Globus pallidus (tissue), 1 donor: ENCODE measurements around the gene GPR84.

Experiments used
- DNase-seq: peaks from one replicate; pipeline ENCODE4 v3.0.0-alpha.2; 2015; ENCODE audit warnings: low spot score

The GPR84 gene

DNA sequence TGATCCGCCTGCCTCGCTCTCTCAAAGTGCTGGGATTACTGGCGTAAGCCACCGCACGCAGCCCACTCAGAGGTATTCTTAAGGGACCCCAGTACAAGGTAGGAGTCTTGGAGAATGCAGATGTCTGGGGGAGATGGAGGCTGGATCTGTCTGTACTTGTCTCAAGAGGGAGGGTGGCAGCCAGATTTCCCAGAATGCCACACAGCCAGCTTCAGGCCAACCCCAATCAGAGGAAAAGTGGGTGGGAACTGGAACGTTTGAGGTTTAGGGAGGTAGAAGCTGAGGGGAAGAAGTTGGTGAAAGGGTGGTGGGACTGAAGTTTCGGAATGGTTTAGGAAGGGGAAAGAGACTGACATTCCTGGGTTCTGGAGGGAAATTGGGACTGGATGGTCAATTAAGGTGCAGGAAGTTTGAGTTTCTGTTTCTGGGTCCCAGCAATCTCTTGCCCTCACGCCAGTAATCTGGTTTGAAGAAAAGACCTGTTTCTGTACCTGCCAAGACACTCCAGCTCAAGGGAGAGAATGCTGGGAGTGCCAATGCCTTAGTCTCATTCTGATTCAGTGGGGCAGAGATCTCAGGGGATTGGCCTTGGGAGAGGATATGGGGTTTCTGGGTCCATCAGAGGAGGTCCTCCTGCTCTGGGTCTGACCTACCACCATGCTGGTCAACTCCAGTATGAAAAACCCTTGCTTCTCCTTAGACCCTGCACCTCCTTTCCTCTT lies 28.4 kb upstream of the GPR84 start:
- no peak for DNase-seq

DNA sequence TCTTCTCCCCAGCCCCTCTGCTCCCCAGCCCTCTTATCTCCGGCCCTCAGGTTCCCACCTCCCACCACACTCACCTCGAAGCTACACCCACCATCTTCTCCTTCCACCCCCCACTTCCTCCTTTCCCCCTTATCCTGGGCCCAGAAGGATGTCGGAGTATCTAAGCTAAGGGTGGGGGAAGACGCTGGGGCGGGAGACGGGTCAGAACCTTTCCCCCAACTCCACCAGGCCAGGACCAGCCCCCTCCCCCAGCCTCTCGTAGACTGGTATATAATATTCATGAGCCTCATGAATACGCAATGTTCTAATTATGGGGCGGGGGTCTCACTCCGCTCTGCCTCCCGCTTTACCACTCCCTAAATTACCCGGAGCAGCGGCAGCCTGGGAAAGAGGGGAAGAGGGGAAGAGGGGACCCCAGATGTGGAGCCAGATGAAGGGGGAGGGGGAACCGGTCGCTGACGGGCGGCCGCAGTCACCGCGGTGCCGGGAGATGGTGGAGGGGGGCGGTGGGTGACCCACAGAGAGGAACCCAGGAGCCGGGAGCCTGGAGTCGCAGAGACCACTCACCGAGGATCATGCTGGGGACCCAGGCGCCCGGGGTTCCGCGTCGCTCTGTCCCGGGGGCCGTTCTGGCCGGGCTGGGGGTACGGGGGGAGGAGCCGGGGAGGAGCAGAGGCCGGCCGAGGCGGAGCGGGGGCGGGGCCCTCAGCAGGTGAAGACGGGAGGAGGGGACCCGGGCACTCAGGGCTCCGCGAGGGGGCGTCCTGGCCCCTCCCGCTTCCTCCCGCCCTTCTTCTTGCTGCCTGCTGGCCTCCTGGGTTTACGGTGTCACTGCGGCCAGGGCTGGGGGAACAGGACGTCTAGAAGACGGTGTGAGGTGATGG lies 26.6 kb upstream of the GPR84 start:
- no peak for DNase-seq

DNA sequence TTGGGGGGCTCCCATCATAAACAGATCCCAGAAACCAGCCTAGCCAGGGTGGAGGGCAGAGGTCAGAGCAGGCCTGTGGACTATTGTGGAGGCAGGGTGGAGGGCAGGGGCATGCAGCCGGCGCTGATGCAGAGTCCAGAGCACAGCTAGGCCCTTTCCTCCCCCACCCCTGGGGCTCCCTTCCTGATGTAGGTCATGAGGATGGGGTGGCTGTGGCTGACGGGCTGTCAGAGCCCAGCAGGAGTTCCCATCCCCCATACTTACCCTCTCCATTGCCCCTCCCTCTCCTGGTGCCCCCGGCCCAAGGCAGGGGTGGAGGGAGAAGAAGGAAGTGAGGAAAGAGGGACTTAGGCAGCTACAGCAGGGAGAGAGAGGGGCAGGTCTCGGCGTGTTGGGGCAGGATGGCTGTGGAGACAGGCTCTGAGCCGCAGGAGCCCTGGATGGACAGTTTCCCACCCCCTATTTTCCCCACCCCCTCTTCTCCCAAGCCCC lies 25.9 kb upstream of the GPR84 start:
- DNase-seq: no peak

DNA sequence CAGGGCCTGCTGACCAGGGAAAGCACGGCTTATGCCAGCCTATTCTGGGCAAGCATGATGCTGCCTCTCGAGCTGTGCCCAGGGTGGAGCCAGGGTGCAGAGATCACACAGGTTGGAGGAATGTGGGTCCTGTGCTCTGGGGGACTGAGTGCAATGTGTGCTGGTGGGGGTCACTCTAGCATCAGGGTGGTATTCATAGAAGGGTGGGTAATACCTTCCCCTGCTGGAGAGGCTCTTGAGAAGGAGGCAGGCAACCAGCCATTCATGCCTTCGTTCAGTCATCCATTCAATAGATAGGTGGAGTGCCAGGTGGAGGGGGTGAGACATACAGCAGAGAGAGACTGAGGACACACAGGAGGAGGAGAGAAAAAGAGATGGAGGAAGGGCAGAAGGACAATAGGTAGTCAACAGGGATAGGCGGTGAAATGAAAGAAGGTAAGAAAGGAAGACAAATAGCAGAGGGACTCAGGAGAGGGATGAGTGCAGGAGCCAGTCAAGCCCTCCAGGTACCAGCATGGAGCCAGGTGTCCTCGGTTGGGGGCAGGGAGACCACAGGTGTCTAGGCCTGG lies 25.4 kb upstream of the GPR84 start:
- DNase-seq: no peak

DNA sequence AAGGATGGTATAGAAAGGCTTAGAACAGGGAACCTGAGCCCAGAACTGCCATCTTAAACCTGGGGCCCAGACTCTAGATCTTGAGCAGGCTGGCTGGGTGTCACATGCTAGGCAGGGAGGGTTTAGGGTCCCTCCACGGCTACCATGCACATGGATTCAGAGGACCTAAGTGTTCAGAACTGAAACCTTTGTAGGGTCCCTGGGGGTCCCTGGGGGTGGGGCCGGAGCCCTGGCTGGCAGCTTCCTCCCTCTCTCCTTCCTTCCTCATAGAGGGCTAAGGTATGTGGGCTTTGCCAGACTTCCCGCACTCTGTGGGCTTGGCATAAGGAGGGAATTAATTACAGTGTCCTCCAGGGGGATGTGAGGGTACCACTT lies 24.8 kb upstream of the GPR84 start:
- DNase-seq: no peak

DNA sequence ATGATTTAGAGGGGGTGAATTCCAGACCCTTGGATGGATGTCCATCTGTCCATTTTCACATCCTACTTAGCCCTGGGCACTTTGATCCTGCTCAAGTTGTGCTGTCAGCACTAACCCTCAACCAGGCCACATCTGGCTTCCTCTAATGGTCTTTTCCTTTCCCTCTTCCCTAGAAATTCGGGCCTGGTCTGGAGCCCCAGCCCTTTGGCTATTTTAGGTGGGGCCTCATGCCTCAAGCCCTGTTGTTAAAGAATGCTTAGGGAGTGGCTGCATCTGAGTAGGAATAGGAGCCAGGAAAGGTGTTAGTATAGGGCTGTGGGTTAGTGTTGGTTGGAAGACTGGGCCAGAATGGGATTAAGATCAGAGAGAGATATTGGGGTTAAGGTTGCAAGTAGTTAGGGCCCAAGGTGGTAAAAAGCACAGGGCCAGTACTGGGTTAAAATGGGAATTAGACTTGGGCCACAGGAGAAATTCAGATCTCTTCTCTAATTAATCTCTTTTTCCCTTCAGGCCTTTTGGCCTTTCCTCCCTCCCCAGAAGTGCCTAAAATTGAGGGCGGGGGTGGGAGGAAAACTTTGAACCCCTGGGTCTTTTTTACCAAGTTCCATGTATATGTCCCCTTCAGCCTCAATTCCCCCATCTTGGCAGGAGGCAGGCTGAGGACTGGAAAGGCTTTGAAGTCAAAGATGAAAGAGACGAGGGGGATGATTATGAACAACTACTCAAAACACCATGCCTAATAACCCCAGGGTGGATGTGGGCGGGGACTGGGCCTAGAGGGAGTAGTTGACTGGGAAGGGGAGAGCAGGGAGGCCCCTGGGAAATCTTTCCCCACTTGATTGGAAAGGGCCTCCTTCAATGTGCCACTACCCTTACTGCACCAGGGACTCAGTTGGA lies 24.2 kb upstream of the GPR84 start:
- no peak for DNase-seq

DNA sequence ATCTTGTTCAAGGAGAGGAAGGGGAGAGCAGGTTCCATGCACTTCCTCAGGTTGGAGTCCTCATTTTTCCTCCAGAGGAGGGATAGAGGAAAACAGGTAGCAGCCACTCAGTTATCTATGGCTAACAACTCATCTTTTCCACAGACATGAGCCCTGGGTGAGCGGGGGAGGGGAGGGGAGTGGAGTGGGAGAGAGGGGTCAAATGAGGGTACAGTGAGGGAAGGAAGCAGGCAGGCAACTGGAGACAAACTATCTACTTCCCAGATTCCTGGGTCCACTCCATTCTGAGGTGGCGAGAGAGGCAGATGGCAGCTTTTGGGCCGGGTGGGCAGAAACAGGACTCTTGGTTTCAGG lies 22.8 kb upstream of the GPR84 start:
- DNase-seq: no peak

DNA sequence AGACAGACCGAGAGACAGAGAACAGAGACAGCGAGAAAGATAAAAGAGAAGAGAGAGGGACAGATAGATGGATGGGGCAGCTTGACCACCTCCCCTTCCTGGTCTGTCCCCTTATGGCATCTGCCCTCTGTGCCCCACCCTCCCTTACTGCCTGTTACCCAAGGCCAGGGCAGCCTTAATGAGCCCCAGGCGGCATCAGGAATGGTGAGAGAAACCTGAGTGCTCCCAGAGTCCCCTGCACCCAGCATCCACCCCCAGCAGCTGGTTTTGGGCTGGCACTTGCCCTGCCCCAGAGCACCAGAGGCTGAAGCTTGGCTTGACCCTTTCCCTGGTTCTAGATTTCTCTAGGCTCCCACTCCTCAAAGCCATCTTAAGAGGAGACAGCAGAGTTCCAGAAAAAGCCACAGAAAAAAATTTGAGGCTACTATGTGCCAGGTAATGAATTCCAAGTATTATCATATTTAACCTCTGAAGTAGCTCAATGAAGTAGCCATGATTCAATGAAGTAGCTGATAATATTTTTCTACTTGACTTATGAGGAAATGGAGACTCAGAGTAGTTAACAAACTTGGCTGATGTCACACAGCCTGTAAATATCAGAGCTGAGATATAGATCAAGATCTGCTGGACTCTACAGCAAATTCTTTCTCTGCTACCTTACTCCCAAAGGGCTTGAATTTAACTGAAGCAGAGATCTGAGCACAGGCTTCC lies 22.3 kb upstream of the GPR84 start:
- no peak for DNase-seq

DNA sequence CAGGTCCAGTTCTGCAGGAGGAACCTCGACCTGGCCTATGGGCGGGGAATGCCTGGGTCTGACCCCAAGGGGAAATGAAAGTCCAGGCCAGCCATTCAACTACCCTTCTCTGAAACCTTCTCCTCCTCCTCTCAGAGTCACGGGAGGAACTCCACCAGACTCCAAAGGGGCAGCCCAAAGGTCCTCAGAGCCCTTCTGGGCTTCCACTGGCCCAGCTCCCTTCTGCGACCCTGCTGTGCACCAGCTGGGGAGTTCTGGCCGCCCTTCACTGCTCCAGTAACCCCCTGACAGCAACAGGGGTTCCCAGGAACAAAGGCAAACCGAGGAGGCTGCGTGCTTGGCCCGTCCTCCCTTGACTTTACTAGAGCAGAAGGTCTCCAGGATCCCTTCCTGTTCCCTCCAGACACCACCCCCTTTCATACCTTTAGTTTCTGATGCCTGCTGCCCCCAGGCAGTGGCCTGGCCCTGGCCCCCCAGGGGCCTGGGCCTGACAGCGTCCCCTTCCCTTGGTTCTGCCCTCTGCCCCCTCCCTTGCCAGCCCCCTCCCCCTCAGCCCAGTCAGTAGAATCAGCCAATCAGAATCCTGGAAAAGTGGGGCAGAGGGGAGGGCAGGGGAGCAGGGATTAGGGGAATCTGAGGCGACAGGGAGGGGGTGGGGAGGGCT lies 21.1 kb upstream of the GPR84 start:
- no peak for DNase-seq

DNA sequence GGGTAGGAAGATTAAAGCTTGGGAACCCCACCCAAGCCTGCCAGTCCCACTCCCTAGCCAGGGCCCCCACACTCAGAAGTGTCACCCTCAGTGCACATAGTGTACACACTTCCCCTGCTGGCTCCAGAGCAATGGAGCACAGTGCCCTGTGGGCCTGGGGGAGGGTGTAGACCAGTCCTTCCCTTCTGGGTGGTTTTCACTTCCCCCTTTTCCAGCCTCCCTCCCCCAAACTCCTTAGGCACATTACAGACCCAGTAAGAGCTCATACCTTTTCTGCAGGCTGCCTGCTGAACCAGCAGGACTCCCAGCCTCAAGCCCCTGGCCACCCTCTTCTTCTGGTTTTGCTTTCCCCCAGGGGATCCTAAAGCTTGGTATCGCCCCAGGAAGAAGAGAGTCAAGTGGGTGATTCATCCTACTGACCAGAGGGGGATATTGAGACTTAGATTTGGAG lies 20.3 kb upstream of the GPR84 start, which contains the start of gene ZNF385A:
TSS of gene ZNF385A (minus strand) at position 143 of the 451 bp plus-strand sequence. CDS start 219 bp downstream, outside the sequence.
- DNase-seq: peak; percentile 63

DNA sequence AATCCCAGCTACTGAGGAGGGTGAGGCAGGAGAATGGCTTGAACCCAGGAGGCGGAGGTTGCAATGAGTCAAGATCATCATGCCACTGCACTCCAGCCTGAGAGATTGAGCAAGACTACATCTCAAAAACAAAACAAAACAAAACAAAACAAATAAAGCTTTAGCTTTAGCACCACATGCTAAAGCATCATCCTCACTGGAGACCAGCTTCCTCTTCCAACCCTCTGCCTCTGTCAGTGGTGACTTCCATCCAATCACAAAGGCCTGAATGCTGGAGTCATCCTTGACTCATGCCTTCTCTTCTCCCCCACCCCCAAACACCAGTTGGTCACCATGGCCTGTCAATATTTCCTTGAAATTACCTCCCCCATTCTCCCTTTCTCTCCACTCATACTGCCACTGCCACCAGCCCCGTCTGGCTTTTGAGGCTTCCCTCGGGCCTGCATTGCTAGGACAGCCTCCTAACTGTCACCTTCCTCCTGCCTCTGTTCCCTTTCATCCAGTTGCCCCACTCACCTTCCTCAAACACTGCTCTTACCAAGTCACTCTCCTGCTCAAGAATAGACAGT lies 18.8 kb upstream of the GPR84 start:
- no peak for DNase-seq

DNA sequence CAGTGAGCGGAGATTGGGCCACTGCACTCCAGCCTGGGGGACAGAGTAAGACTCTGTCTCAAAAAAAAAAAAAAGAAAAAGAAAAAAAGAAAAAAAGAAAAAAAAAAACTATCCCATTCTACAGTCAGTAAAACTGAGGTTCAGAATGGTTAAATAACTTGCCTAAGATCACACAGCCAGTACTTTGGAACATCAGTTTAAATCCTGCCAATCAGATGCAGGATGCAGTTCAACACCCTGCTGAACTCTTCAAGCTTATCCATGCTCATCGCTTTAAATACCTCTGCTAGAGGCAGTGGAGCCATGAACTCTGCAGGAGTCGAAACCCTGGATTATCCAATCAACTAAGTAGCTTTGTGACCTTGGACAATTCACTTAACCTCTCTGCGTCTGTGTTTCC lies 16.9 kb upstream of the GPR84 start:
- DNase-seq: no peak

DNA sequence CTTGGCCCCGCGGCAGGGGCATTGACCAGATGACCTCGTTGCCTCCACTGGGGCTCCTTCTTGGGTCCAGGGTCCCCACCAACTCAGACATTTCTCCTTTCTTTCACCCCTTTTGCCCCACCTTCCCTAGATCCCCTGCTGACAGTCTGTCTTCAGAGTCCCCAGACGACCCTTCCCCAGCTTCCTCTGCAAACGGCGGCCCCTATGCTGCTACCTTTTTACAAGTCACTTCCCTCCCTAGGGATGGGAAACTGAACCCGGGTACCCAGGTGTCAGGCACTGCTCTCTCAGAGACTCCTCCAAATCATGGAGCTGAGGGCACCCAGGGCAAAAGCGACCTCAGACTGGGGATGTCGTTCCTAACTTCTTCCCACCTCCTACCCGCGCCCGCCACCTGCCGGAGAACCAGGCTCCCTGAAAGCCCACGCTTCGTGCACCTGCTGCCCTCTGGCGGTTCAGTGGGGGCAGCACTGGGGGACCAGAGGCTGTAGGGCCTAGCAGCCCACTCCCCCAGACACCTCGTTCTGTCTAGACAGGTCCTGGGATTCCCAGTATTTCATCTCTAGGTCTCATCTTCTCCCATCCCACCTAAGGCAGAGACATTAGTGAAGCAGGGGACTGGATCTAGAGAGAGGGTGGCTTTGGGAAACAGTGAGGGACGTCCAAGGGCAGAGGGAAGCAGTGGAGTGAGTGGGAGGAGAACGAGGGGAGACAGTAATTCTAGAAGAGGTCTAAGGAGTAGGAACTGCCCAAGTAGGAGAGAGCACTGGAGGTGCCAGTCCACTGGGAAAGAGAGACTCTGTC lies 15.3 kb upstream of the GPR84 start:
- DNase-seq: peak; percentile 85

DNA sequence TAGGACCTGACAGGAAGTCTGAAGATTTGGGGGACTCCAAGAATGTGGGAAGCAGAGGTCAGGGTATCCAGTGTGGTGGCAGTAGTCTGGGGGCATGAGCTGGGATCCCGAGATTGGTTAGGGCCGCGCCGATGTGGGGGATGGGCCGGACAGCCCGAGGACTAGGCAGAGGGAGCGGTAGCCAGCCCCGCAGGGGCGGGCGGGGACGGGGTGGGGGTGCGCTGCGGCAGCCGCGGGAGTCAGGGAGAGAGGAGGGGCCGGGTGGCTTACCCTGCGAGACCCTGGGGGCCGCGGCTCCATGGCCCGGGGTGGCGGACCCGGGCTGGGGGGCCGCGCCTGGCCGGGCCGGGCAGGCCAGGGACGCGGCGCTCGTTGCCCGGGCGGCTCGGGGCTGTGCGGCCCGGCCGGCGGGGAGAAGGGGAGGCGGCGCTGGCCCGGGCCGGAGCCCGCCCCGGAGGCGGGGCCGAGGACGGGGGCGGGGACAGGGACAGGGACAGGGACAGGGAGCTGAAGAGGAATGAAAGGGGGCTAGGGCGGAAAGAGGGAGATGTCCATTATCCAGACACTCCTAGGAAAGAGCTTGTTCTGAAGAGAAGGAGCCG lies 14.6 kb upstream of the GPR84 start:
- no peak for DNase-seq

DNA sequence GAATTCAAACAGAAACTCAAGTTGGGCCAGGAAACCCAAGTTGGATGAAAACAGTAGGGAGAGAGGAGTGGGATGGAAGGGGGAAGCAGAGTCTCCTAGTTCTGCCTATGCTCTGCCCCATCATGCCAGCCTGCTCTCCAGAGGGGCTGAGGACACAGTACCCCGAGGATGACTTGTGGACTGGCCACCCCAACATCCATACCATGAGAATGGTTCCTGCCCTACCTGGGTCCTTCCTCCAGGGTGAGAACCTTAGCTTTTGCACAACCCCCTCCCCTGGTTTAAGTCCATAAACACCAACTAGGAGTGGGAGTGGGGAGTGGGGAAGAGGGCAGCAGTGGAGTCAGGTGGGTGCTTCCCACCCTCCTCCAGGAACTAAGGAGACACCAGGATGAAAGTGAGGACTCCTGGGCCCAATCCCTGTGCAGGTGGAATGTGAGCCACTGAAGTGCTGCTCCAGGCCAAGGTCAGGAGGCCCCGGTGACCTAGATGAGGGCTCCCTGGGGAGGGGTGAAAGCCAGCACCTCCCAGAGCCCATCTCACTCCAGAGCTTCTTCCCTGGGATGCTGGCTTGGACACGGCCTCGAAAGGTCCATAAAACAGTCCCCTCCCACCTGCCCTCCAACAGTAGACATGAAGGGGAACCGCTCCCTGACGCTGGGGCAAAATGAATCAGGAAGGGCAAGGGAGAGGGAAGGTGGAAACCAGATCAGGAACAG lies 13.7 kb upstream of the GPR84 start:
- DNase-seq: no peak

DNA sequence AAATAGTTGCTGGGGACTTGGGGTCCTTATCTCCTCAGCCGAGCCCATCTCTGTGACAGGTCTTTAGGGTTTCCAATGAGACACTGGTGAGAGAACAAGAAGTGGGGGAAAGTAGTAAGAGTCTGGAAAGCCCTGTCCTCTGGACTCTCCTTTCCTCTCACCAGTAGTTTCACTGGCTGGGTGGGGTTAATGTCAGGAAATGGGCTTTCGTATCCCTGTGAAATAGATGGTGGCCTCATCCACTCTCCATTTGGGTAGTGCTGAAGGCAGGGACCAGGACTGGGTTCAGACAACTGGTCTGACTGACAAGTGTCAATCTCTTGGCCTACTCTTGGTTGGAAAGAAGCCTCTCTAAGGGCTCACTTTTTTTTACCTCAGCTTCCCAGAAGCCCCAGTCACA lies 12.7 kb upstream of the GPR84 start:
- DNase-seq: no peak

DNA sequence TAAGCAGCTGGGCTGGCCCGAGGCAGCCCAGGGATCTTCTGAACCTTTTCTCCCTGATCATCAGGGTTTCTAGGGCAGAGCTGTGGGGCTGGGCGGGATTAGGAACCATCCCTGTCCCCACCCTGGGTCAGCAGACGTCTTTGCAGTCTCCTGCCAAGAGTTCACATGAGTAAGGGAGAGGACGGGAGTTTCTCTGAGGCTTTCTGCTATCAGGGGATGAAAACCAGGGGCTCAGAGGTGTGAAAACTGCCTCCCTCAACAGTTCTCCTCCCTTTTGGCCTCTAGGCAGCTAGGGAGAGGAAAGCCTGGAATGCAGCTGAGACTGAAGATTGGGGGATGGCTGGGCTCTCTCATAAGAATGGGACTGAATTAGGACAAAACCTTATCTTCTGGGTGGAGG lies 12.3 kb upstream of the GPR84 start:
- DNase-seq: no peak

DNA sequence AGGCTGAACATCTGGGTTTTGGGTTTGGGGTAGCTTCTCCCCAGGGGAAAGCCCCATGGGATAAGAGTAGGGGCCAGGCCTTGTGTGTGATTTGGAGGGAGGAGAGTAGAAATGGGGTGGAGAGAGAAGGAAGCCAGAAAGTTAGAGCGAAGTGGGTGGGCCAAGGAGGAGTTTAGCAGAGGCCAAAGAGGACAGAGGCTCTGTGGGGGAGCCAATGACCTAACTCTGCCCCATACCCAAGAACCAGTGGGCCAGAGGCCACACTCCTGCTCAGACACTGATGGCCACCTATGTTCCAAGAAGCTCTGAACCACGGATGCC lies 10.9 kb upstream of the GPR84 start:
- DNase-seq: no peak
